Activated CD8-positive, alpha-beta memory T cell treated with anti-CD3 and anti-CD28 coated beads, Interleukin-2, amount 50 U/mL, for 1 hour (primary cell): ENCODE measurements around the gene TTC7B.

ENCODE experiments used
- DNase-seq: peaks from one replicate; pipeline ENCODE4 v3.0.0-alpha.2; 2020; ENCODE audit errors: extremely low read depth

The TTC7B gene

DNA sequence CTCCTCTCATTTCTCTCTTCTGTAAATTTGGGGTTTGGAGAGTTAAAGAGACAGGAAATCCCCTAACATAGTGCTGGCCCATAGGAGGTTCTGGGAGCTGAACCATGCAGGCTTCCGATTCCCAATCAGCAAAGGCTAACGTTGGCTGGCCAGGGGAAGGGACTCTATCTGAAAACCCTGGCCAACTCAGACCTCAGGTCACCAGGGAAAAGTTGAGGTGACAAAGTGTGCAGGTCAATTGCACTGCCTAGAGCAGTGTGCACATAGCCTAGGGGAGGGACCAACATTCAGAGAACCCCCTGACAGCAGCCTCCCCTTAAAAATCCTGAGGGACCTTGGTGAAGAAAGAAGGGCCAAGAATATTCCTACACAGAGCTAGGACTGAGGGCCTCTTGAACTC, 38.9 kb downstream of the TTC7B start:
- DNase-seq, result no peak

DNA sequence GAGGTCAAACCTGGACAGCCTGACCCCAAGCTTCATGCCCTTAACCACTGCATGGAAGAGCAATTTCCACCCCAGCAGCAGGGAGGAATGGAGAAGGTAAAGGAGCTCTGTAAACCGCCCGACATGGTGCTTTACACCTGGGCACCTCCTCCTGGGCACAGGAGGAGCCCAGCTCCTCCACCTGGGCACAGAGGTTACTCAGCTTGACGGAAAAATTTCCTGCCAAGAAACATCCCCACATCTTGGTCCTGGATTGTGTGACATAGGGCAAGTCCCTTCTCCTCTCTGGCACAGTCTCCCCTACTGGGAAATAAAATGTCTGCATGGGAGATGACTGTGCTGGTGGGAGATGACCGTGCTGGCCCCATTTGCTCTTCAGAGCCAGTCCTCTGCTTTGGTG, 40.8 kb downstream of the TTC7B start:
- no peak for DNase-seq

DNA sequence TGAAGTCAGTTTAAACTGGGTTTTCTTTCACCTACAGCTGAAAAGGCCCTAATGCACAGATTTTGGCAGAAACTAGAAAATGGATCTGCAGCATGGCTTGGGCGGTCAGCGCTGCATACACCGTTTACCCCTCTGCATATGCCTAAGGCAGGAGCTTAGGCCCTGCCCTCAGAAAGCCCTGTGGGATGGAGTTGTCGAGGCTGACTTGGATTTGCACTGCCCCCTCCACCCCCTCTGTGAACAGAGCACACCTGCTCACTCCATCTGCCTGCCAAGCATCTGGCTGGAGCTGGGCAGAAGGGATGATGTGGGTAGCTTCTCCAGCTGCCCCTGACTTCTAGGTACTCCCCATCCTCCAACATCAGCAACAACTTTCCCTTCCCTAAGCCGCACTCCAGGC, 41.9 kb downstream of the TTC7B start:
- DNase-seq, result no peak

DNA sequence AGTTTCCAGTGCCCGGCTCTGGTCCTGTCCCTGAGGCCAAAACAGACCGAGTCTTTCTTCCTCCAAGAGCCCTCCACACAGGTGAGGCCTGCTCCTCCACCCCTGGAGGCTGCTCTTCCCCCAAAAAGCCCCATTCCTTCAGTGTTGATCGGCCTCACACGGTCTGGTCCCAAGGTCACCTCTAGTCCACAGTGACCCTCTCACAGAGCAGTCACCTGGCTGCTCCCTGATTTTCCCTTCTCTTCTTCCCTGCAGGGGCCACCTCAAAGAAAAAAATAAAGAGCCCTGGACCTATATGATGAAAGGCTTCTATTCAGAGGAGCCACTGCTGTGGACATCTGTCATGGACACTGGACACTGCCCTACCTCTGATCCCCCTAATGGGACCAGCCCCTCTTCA, 42.5 kb downstream of the TTC7B start:
- DNase-seq, result no peak

DNA sequence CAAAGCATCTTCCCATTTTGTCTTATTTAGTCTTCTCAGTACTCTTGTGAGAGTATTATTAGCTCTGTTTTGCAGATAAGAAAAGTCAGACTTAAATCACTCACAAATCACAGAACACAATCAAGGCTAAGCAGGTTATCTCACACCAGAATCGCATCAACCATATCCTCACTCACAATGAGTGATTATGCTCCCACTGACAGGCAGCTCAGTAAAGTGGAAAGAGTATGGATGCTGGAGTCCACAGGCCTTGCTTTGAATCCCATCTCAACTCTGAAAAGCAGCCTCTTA, 43.1 kb downstream of the TTC7B start:
- DNase-seq, result no peak

DNA sequence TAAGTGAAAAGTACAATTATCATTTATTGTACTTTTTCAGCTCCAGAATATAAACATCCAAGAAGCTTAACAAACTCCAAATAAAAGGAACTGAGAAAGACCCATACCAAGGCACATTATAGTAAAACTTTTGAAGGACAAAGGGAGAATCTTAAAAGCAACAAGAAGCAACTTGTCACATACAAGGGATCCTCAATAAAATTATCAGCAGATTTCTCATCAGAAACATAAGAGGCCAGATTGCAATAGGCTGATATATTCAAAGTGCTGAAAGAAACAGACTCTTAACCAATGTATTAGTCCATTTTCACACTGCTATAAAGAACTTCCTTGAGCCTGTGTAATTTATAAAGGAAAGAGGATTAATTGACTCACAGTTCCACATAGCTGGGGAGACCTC, 48.3 kb downstream of the TTC7B start:
- DNase-seq, result no peak

DNA sequence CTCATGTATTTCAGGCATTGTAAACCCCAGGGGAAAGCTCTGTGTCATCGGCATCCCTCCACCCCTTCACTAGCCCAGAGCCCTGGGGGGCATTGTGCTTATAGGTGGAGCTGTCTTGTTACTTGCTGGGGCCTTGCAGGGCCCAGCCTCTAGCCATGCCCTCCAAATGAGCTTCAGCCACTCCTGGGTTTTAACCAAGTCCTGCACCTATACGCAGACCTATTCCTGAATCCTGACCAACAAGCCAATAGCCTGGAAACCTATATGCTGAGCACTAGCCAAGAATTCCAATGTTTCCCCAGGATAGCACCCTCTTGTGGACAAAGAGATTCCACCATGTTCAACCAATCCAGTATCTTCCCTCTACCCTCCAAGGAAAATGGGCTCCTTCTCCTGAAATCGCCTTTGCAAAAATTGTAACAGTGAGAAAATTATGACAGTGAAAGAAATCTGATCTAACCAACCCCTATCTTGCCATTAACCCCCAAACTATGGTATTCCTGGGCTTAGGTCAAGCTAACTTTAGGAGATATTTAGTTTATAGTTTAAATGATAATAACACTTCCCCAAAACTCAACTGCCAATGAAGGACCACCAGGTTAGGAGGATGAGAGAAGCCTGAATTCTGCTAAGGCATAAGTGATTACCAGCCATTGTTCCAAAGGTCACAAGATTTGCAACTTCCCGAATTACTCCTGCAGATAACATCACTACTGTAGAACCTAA, 55.5 kb downstream of the TTC7B start:
- no peak for DNase-seq

DNA sequence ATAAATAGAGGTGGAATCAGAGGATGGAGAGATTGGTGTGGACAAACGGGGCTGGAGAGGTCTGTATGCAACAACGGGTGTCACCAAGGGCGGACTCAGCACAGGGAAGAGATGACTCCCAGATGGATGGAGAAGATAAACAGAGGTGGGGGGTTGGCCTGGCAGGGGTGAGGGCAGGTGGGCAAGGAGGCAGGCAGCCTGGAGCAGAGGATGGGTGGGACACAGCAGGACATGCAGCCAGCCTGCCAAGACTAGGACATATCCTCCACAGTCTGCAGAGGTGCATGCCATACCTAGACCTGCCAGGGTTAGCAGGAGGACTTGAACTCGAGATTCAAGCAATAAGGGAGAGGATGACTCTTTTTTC, 56.2 kb downstream of the TTC7B start:
- no peak for DNase-seq

DNA sequence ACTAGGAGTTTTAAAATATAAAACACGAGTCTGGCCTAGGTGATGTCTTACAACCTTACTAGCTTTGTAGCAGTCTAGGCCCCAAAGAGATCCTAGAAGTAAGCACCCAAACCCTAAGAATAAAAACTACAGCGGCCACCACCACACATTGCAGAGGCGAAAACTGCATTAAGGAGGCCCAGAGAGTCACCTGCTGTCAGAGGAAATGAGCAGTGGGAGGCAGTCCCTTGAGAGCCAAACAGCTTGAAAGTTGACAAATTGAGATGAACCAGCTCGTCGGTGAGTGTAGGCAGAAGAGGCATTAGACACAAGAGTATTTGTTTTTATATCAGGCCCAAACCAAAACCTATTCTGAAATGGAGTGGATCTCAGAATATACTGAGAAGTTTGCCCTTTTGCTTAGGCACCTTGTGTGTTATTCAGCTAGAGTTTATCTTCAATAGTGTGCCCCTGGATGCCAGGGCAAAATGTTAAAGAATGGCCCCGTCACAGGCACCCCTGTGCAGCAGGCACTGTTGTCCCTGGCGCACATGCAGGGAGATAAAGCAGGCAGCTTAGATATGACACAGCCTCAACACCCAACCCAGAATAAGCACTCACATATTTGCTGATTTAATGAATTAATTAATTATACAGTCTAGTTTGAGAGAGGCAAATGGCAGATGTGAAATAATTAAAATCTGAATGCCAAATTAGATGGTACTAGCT, 56.7 kb downstream of the TTC7B start:
- DNase-seq, result no peak

DNA sequence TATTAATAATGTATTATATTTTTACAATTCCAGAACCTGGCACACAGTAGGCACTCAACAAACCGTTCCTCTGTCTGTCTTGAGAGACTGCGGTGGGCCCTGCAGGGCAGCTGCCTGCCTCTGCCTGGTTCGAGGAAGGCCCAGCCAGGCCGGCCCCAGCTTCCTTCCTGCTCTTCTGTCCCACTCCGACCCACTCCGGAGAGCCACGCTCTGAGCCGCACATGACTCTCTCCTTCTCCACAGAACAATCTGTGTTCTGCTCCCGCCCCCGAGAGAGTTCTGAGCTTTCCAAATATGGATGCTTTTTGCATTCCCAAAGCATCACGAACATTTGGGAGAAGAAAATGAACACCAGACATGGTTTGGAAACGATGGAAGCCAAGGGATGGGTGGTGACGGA, 57.3 kb downstream of the TTC7B start:
- DNase-seq, result no peak

DNA sequence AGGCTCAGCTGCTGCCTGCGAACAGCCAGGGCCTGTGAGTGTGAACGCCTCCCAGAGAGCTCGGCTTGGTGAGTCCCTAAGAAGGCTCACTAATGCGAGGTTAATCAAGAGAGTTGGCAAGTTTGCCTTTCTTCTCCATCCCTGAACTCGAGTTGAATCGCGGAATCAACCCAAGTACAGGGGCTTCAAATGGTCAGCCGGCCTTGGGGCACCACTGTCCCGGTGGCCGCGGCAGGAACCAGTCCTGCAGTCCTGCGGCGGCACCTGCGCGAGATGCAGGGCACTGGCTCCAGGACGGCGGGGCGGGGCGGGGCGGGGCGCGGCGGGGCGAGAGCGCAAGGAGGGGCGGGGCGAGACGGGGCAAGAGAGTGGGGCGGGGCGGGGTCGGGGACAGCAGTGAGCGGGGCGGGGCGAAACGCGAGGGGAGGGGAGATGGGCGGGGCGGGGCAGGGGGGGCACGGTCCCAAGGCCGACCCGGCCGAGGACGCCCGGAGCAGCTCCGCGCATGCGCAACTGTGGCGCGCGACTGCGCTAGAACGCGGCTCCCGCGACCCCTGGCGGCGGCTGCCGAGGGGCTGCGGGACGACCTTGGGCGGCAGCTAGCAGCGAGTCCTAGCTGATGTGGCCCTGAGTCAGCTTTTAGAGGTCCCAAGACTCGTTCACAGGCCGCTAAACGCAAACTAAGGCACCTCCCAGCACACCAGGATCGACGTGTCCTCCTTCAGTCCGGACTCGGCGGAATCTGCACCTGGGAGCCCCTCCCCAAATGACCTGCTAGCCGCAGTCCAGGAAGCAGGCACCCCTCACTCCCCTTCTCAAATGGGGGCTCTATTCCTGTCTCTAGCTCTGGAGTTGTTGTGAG, 58.0 kb downstream of the TTC7B start:
- peak; percentile 85 for DNase-seq

DNA sequence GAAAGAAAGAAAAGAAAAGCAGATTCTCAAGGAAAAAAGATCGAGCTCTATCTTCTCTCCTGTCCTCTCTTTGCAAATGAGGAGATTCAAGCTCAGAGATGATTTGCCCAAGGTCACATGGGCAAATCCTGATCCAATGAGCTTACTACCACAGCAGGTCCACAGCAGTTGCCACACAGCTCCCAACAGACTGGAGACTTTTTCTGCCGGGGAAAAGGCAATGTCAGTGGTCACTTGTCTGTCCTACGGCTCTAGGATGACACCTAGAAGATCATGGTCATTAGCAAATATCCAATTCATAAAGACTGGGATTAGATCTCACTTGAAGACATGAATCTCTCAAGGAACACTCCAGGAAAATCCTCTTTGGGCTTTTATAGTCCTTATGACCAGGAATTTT, 58.8 kb downstream of the TTC7B start:
- no peak for DNase-seq

DNA sequence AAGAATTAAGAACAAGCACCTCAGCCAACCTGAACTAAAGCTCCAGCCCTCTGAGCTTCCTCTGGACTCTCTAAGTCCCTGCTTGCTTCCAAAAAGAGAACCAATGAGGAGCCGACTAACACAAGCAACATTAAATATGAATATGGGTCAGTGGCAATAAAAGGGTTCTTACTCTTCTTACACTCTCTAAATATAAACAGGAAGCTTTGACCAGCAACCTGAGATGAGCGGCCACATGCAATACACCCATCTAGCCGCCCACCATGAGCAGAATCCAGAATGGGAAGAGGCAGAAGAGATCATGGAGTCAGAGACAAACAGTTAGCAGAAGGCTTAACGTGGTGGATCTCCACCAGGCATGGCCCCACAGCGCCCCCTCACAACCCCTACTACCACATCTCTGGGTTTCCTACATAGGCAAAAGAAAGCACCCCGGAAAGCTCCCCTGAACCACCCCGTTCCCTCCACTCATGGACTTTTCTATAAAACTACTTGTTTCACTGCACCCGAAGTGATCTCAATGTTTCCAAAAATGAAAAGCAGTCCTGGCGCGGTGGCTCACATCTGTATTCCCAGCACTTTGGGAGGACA, 59.4 kb downstream of the TTC7B start:
- no peak for DNase-seq

DNA sequence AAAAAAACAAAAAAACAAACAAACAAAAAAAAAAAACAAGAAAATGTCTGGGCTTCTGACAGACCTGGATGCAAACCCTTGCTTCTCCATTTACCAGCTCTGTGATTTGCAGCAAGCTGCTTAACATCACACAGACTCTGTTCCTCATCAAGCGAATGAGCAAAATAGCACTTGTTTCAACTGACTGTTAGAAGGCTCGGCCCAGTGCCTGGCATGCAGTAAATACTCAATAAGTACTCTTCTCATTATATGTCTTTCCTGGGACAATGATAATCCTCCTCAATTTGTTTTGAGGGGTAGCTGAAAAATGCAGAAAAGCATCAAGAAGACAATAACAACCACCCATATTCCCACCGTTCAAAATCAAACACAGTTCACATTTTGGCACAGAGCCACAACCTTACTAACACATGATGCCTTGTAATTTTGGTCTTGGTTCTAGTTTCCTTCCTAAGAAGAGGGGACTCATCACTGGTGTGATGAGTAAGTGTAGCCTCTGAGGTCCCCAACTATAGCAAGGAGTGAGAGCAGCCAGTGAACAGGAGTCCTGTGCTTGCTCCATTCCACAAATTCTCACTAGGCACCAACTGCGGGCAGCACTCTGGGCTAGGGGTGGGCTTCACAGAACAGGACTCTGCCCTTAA, 60.4 kb downstream of the TTC7B start:
- DNase-seq, result no peak

DNA sequence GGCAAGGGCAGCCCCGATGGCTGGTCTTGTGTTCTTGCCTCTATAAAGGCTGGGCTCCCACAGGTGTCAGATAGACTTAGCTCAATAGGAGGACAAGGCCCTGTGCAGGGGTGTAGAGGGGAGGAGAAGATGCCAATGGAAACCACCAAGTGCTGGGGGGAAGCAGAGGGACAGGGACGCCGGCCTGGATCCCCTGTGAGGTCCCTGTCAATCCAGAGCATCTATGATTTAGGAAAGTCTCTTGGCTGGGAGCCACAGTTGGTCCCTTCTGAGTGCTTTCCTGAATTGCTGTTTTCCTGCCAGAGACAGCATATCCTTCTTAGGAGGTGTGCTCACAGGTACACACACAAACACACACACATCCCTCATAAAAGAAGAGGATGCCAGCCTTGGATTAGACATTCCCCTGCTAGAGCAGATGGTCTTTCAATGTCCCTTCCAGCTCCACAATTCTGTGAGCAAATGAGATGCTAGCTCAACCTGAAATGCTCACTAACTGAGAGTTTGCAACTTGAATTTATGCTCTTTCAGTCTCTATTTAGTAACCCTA, 62.7 kb downstream of the TTC7B start:
- DNase-seq, result no peak

DNA sequence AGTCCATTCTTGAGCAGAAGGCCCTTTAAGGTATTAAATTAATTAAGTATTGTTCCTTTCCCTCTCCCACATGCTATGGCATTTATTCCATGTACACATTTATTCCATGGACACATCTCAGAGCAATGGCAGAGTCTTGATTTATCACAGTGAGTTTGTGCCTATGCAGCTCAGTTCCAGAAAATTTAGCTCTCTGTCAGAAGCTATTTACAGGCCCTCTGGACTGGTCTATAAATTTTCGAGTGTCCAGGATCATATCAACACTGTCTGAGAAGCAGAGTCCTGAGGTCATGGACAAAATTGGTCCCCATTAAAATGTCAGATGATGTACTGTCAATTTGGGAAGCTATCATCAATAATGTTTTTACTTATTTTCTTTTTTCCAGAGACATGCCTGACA, 65.5 kb downstream of the TTC7B start:
- no peak for DNase-seq

DNA sequence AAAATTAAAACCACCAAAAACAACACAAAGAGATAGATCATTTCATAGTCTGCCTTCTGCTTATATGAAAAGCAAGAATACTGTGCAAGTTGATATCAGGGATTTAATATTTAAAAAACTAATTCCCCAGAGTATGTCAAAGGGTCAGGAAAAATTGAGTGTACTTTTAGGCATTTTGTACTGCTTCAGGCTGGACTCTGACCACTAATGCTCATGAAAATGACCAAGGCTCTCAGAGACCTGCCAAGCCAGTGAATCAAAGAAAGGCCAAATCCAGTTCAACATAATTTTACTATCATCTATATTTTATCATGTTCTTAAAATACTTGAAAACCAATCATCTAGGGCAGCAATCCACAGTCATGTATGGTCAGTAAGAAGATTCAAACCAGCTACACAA, 66.0 kb downstream of the TTC7B start:
- DNase-seq, result no peak

DNA sequence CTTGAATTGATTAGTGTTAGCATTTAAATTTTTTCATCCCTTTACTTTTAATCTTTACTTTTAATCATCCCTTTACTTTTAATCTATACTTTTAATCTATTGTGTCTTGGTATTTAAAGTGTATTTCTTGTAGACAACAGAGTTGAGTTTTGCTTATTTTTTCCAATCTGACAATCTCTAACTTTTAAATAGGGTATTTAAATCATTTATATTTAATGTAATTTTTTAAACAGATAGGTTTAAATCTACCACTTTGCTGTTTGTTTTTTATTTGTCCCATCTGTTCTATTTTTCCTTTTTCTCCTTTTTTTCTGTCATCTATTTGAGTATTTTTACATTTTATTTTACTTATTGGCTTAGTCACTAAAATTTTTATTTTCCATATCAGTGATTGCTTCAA, 68.3 kb downstream of the TTC7B start:
- DNase-seq, result no peak

DNA sequence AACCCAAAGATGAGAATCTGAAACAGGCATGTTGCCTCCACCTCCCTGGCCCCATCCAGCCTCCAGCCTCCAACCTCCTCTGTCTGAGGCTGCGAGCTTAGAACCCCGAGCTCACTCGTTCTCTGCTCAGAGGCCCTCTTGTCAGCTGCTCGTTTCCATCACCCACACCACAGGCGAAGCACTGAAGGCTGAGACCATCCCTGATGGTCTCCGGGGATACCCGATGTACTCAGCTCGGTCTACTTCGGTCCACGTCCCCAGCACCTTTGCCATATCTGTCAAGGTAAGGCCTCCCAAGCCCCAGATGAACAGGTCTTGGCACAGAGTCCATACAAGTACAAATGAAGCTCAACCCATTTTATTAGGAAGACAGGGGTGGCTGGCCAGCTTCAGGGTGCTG, 72.4 kb downstream of the TTC7B start:
- DNase-seq, result no peak

DNA sequence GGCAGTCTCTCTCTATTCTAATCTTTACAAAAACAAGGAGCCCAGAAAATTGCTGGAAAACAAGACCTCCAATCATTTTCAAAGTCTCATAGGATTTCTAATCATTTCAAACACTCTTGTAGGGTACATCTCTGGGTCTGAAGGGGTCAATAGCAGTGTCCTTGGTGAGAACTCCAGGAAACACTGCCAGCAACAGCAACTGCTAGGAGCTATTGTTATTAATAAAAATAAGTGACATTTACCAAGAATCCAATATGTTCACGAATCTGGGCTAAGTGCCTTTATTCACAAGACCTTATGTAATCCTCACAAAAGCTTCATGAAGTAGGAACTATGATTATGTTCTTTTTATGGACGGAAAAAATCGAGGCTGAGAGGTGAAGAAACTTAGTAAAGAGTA, 72.8 kb downstream of the TTC7B start:
- DNase-seq, result no peak

DNA sequence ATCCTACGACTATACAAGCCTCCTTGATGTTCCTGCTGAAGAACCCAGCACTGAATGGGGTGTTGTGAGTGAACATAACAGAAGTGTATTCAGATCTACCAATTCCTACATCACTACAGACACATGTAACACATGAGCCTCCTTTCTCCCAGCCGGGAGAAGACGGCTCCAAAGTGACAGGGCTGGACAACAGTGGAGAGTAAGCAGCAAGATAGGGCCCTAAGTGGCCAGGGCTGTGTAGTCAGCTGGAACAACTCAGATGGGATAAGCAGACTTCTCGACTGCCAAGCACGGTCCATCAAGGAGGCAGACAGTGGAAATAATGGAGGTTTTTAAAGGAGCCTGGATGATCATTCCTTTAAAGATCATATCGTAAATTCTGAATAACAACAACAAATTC, 73.5 kb downstream of the TTC7B start:
- DNase-seq, result no peak

DNA sequence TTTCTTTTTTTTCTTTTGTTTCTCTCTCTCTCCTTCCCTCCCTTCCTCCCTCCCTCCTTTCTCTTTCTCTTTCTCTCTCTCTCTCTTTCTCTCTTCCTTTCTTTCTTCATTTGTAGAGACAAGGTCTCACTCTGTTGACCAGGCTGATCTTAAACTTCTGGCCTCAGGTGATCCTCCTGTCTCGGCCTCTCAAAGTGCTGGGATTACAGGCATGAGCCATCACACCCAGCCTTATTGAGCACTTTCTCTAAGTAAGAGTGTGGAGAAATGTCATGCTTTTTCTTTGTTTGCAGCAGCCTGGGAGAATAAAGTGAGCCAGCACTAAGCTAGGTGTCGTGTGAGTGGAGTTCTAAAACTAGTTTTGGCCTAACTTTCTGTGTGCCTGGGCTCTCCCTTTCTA, 74.0 kb downstream of the TTC7B start:
- no peak for DNase-seq
